HCEC 1CT (cell line): ENCODE results near the gene STMND1.

Experiments
- DNase-seq: peaks from one replicate; pipeline ENCODE4 v3.0.0-alpha.2; 2017

The STMND1 gene

GRCh38 chr6:17099401-17100059 is 2.3 kb upstream of the STMND1 start:
- DNase-seq, result no peak

- DNase-seq, result no peak
Observed at GRCh38 chr6:17100806-17101205, 1.0 kb upstream of the STMND1 start.

GRCh38 chr6:17102258-17102870 is 514 bp downstream of the STMND1 start:
- DNase-seq, result no peak

- DNase-seq, result no peak
Observed at GRCh38 chr6:17103715-17104114, 1.9 kb downstream of the STMND1 start.

- DNase-seq, result no peak
Observed at GRCh38 chr6:17107863-17108262, 6.0 kb downstream of the STMND1 start.

GRCh38 chr6:17115251-17116116 is 13.6 kb downstream of the STMND1 start:
- DNase-seq, result peak; percentile 84

- no peak for DNase-seq
Observed at GRCh38 chr6:17116117-17116440, 14.2 kb downstream of the STMND1 start.

- DNase-seq, result peak; percentile 37
Observed at GRCh38 chr6:17120019-17120418, 18.2 kb downstream of the STMND1 start.

- DNase-seq, result no peak
Observed at GRCh38 chr6:17125407-17125806, 23.6 kb downstream of the STMND1 start.

GRCh38 chr6:17130786-17131185 is 28.9 kb downstream of the STMND1 start:
- DNase-seq, result no peak

GRCh38 chr6:17132967-17133366 is 31.1 kb downstream of the STMND1 start:
- DNase-seq, result no peak

- DNase-seq, result no peak
Observed at GRCh38 chr6:17138033-17138432, 36.2 kb downstream of the STMND1 start.

GRCh38 chr6:17144016-17144415 is 42.2 kb downstream of the STMND1 start:
- no peak for DNase-seq

- no peak for DNase-seq
Observed at GRCh38 chr6:17149571-17149970, 47.7 kb downstream of the STMND1 start.

- DNase-seq, result no peak
Observed at GRCh38 chr6:17150096-17150495, 48.2 kb downstream of the STMND1 start.

- DNase-seq, result no peak
Observed at GRCh38 chr6:17151888-17152287, 50.0 kb downstream of the STMND1 start.

- DNase-seq, result no peak
Observed at GRCh38 chr6:17152703-17153102, 50.9 kb downstream of the STMND1 start.

- peak; percentile 58 for DNase-seq
Observed at GRCh38 chr6:17156112-17156921, 54.5 kb downstream of the STMND1 start.

GRCh38 chr6:17156966-17157365 is 55.1 kb downstream of the STMND1 start:
- no peak for DNase-seq

- no peak for DNase-seq
Observed at GRCh38 chr6:17157617-17158016, 55.8 kb downstream of the STMND1 start.

- DNase-seq, result no peak
Observed at GRCh38 chr6:17159240-17159639, 57.4 kb downstream of the STMND1 start.

- no peak for DNase-seq
Observed at GRCh38 chr6:17161076-17161475, 59.2 kb downstream of the STMND1 start.

GRCh38 chr6:17165383-17165782 is 63.5 kb downstream of the STMND1 start:
- peak; percentile 32 for DNase-seq
